Measurements from ENCODE around the gene ZNF750. TPM values are rescaled to one million over a fixed set of nuclear protein-coding genes. Genes with fewer than 3 reads are reported as not detected.
A peak's percentile ranks its signal among the peaks of the same experiment; 100 is the strongest.

Gene ZNF750
- total RNA-seq, 2 donors from 2014 or later: not detected

- Histone ChIP-seq H3K36me3 (replicated peaks in 1 of 2; ENCODE audit: insufficient read depth in 1 of 2, low read depth in 2 of 2) (no peaks in the 10 kb centered on the region), H3K4me1 (no peaks in the 10 kb centered on the region), H3K9me3 (no peaks in the 10 kb centered on the region), H3K27me3 (no peaks in the 10 kb centered on the region), H3K27ac (peak overlapping the region in 1 of 4 donors; percentile 24), H3K4me3 (no peak overlapping the region)
- 65 to 68% methylated on average over 3 to 6 of the region's 7 CpGs for WGBS, 2 donors
- TF ChIP-seq POLR2A (IDR thresholded peaks at IDR 0.05) (no peak), CTCF (IDR thresholded peaks at IDR 0.05) (no peak)
- intact Hi-C loops (cut with DNase I): no loop called here
- ATAC-seq (no peak), DNase-seq (peak in 1 of 4 donors; percentile 2)
Observed at GRCh38 chr17:82843904-82844680, 4.3 kb upstream of the ZNF750 start.

- H3K27ac ChIP-seq: no peak overlapping the region
- no peak overlapping the region for H3K4me3 ChIP-seq
- ATAC-seq (no peak), DNase-seq (no peak)
- no peaks in the 10 kb centered on the region for H3K36me3 ChIP-seq (replicated peaks in 1 of 2; ENCODE audit: insufficient read depth in 1 of 2, low read depth in 2 of 2)
- H3K9me3 ChIP-seq: no peaks in the 10 kb centered on the region
- intact Hi-C loops (cut with DNase I): no loop called here
- peaks cover 16% of the 10 kb centered on the region for H3K4me1 ChIP-seq
- 85% methylated on average over 10 to 16 of the region's 16 CpGs for WGBS, 2 donors
- no peak for TF ChIP-seq CTCF (IDR thresholded peaks at IDR 0.05)
- TF ChIP-seq POLR2A (IDR thresholded peaks at IDR 0.05): no peak
- no peaks in the 10 kb centered on the region for H3K27me3 ChIP-seq
Observed at GRCh38 chr17:82841921-82842596, 2.2 kb upstream of the ZNF750 start.

GRCh38 chr17:82840431-82840831 lies 609 bp upstream of the ZNF750 start:
- no peaks in the 10 kb centered on the region for H3K9me3 ChIP-seq
- ATAC-seq (no peak), DNase-seq (no peak)
- peaks cover 16% of the 10 kb centered on the region for H3K4me1 ChIP-seq
- no peak overlapping the region for H3K4me3 ChIP-seq
- intact Hi-C loops (cut with DNase I): no loop called here
- TF ChIP-seq POLR2A (IDR thresholded peaks at IDR 0.05): no peak
- TF ChIP-seq CTCF (IDR thresholded peaks at IDR 0.05): no peak
- no peaks in the 10 kb centered on the region for H3K36me3 ChIP-seq (replicated peaks in 1 of 2; ENCODE audit: insufficient read depth in 1 of 2, low read depth in 2 of 2)
- no peaks in the 10 kb centered on the region for H3K27me3 ChIP-seq
- no peak overlapping the region for H3K27ac ChIP-seq
- WGBS, 2 donors: 90 to 98% methylated on average over 5 to 12 of the region's 12 CpGs

- no peak overlapping the region for H3K4me3 ChIP-seq
- no peaks in the 10 kb centered on the region for H3K27me3 ChIP-seq
- intact Hi-C loops (cut with DNase I): no loop called here
- ATAC-seq (peak; percentile 93), DNase-seq (peak; percentile 75 to 89 (median 84))
- peak overlapping the region in 3 of 4 donors; percentile 55 to 71 (median 61) for H3K27ac ChIP-seq
- H3K4me1 ChIP-seq: peaks cover 16% of the 10 kb centered on the region
- TF ChIP-seq CTCF (IDR thresholded peaks at IDR 0.05): no peak
- no peaks in the 10 kb centered on the region for H3K9me3 ChIP-seq
- 44 to 45% methylated on average over 17 of the region's 17 CpGs for WGBS, 2 donors
- H3K36me3 ChIP-seq (replicated peaks in 1 of 2; ENCODE audit: insufficient read depth in 1 of 2, low read depth in 2 of 2): no peaks in the 10 kb centered on the region
Observed at GRCh38 chr17:82838386-82839063, 1.3 kb downstream of the ZNF750 start.
